K562 (cell line): ENCODE data around the gene ZNF487. TPM values are rescaled to one million over a fixed set of nuclear protein-coding genes. Genes with fewer than 3 reads are reported as not detected.

Experiments used
- ASH1L ChIP-seq: fragments of 450-650 bp; IDR thresholded peaks from 2 replicates; pipeline ENCODE4 v1.6.1; 2018; ENCODE audit warnings: borderline replicate concordance, mild to moderate bottlenecking, low read depth; ENCODE audit not compliant: partially characterized antibody
- ATF4 ChIP-seq: fragments of 450-650 bp; formaldehyde crosslinking; IDR thresholded peaks from 2 replicates; pipeline ENCODE4 v1.4.0; 2022; ENCODE audit warnings: mild to moderate bottlenecking, moderate library complexity
- CBFB ChIP-seq: sonication (generic); formaldehyde crosslinking; IDR thresholded peaks from 2 replicates; pipeline ENCODE4 v1.4.0; 2020; ENCODE audit warnings: mild to moderate bottlenecking, missing genetic modification reagents
- CBX2 ChIP-seq: fragments of 200-600 bp; sonication (generic); IDR thresholded peaks from one replicate; pipeline ENCODE4 v1.6.1; 2012; ENCODE audit warnings: mild to moderate bottlenecking, low read length, inconsistent platforms; ENCODE audit not compliant: insufficient read depth, poor library complexity, severe bottlenecking
- FOXK1 ChIP-seq: sonication (generic); formaldehyde crosslinking; IDR thresholded peaks from 2 replicates; pipeline ENCODE4 v1.8.0; 2022; ENCODE audit warnings: missing genetic modification reagents, mild to moderate bottlenecking, borderline replicate concordance
- HSF4 ChIP-seq: fragments of 250-450 bp; sonication (Bioruptor Pico); IDR thresholded peaks from 2 replicates; pipeline ENCODE4 v2.1.2; 2022; ENCODE audit warnings: mild to moderate bottlenecking, moderate library complexity, borderline replicate concordance
- L3MBTL2 ChIP-seq: fragments of 450-650 bp; IDR thresholded peaks from 2 replicates; pipeline ENCODE4 v1.6.1; 2016; ENCODE audit warnings: mild to moderate bottlenecking, moderate library complexity
- MCM7 ChIP-seq, 2 experiments: fragments of 450-650 bp; IDR thresholded peaks; 2 replicates each; pipeline ENCODE4 v1.6.1; 2016 to 2018
- NCOA2 ChIP-seq, 2 experiments: fragments of 450-650 bp; IDR thresholded peaks; 2 replicates each; pipeline ENCODE4 v1.6.1; 2018; ENCODE audit warnings: mild to moderate bottlenecking in 2 of 2, moderate library complexity in 1 of 2; ENCODE audit not compliant: partially characterized antibody in 2 of 2
- NR4A1 ChIP-seq, 2 experiments: fragments of 250-450 bp in 1 of 2; fragments of 450-650 bp in 1 of 2; sonication (Bioruptor Pico) in 1 of 2; IDR thresholded peaks; 2 replicates each; pipeline versions ENCODE4 v1.4.0 to v1.6.1; 2016 to 2020; ENCODE audit warnings: mild to moderate bottlenecking in 2 of 2, missing compliant biosample characterization in 1 of 2, missing genetic modification characterization in 1 of 2, moderate library complexity in 1 of 2
- POLR2B ChIP-seq: fragments of 450-650 bp; IDR thresholded peaks from 2 replicates; pipeline ENCODE4 v1.6.1; 2018; ENCODE audit warnings: low read depth; ENCODE audit not compliant: partially characterized antibody
- SP1 ChIP-seq: sonication (generic); formaldehyde crosslinking; IDR thresholded peaks from 2 replicates; pipeline ENCODE4 v1.8.1; 2022; ENCODE audit warnings: mild to moderate bottlenecking, missing genetic modification reagents
- ZBTB26 ChIP-seq: fragments of 450-650 bp; formaldehyde crosslinking; IDR thresholded peaks from 2 replicates; pipeline ENCODE4 v1.4.0; 2022; ENCODE audit warnings: missing genetic modification characterization
- ZNF140 ChIP-seq: fragments of 250-450 bp; sonication (Bioruptor Pico); IDR thresholded peaks from 2 replicates; pipeline ENCODE4 v1.8.0; 2021; ENCODE audit warnings: moderate library complexity, mild to moderate bottlenecking, inconsistent platforms
- ZNF184 ChIP-seq: sonication (generic); formaldehyde crosslinking; IDR thresholded peaks from 2 replicates; pipeline ENCODE4 v1.5.0; 2020; ENCODE audit warnings: missing genetic modification reagents
- ZNF23 ChIP-seq: fragments of 250-450 bp; sonication (Bioruptor Pico); IDR thresholded peaks from 2 replicates; pipeline ENCODE4 v1.4.0; 2020; ENCODE audit warnings: mild to moderate bottlenecking
- ZNF232 ChIP-seq: sonication (generic); formaldehyde crosslinking; IDR thresholded peaks from 2 replicates; pipeline ENCODE4 v1.8.0; 2022; ENCODE audit warnings: mild to moderate bottlenecking, missing genetic modification reagents
- ZNF609 ChIP-seq: sonication (generic); formaldehyde crosslinking; IDR thresholded peaks from 2 replicates; pipeline ENCODE4 v1.8.1; 2023; ENCODE audit warnings: missing genetic modification reagents, mild to moderate bottlenecking, borderline replicate concordance
- ZSCAN29 ChIP-seq: fragments of 450-650 bp; IDR thresholded peaks from 2 replicates; pipeline ENCODE4 v1.6.1; 2017
- polyA plus RNA-seq, 8 experiments: library from polyadenylated mRNA; depleted of rRNA in 4 of 8; stranded (reverse) in 5 of 8; unstranded in 3 of 8; fragments of >200 nt; fragmentation: Nextera tagmentation in 2 of 8; fragmentation: Illumina TruSeq in 1 of 8; extraction: Ambion mirVana in 2 of 8; extraction: Trizol in 1 of 8; gene quantifications; 2 replicates each; pipeline versions ENCODE4 v1.2.1 to v1.2.3, GENCODE V29; 2011 to 2014; ENCODE audit warnings: inconsistent platforms in 1 of 8, missing spikeins in 1 of 8
- total RNA-seq, 7 experiments: library from RNA; depleted of rRNA in 6 of 7; stranded (reverse); fragments of >200 nt in 6 of 7; fragmentation: Illumina TruSeq in 2 of 7; extraction: Trizol in 2 of 7; gene quantifications; 2 replicates each; pipeline versions ENCODE4 v1.2.1 to v1.2.3, GENCODE V29; 2011 to 2021; ENCODE audit warnings: low replicate concordance in 1 of 7

Gene ZNF487
- total and polyA plus RNA-seq, 9 of the 15 experiments (the other 6 are each of a cell fraction or from before 2014, with no cell fraction given) = 1.9 to 6.5 (median 4.2) TPM

- TF ChIP-seq POLR2B (no peak), ZNF232 (CRISPR knock-in tag) (no peak), ZNF609 (CRISPR knock-in tag) (no peak), MCM7 (IDR thresholded peaks at IDR 0.05) (no peak), HSF4 (CRISPR knock-in tag) (no peak), SP1 (no peak), L3MBTL2 (no peak), NCOA2 (IDR thresholded peaks at IDR 0.05; ENCODE audit: partially characterized antibody in 2 of 2) (no peak), ZNF184 (CRISPR knock-in tag) (no peak), CBFB (CRISPR knock-in tag) (no peak), ZSCAN29 (no peak), ZNF140 (CRISPR knock-in tag) (no peak), ATF4 (peak; percentile 39; the same call in 1 of the 2 replicates), CBX2 (no peak), ASH1L (no peak), FOXK1 (CRISPR knock-in tag) (no peak), NR4A1 (CRISPR knock-in tag; IDR thresholded peaks at IDR 0.05) (no peak), NR4A1 (tag; IDR thresholded peaks at IDR 0.05) (no peak), ZBTB26 (CRISPR knock-in tag) (peak; percentile 72; the same call in 1 of the 2 replicates), ZNF23 (CRISPR knock-in tag) (no peak)
These were observed 41.3 kb upstream of the ZNF487 start (continued) for GRCh38 chr10:43395571-43396060.
